Neural cell (in vitro differentiated cells): ENCODE results near the gene YIPF1.

Experiments used
- CTCF ChIP-seq: fragments of 450-650 bp; IDR thresholded peaks from 2 replicates; pipeline ENCODE4 v1.5.1; 2014; ENCODE audit warnings: antibody characterized with exemption, mild to moderate bottlenecking, moderate library complexity; ENCODE audit not compliant: poor library complexity, severe bottlenecking
- EP300 ChIP-seq: fragments of 450-650 bp; conservative IDR thresholded peaks from 2 replicates; pipeline ENCODE4 v1.6.1; 2014; ENCODE audit warnings: antibody characterized with exemption, mild to moderate bottlenecking, moderate library complexity; ENCODE audit not compliant: poor library complexity, severe bottlenecking
- EZH2 ChIP-seq: fragments of 200-600, 300-800 bp; shearing (Covaris generic), sonication (generic); IDR thresholded peaks from 2 replicates; pipeline ENCODE4 v1.6.1; 2014; ENCODE audit warnings: antibody characterized with exemption, low read length, borderline replicate concordance, mild to moderate bottlenecking; ENCODE audit not compliant: insufficient read depth, poor library complexity, severe bottlenecking
- MXI1 ChIP-seq: fragments of 450-650 bp; conservative IDR thresholded peaks from 2 replicates; pipeline ENCODE4 v1.6.1; 2014; ENCODE audit warnings: antibody characterized with exemption, mild to moderate bottlenecking; ENCODE audit not compliant: poor library complexity, severe bottlenecking
- POLR2AphosphoS5 ChIP-seq: IDR thresholded peaks from 2 replicates; pipeline ENCODE4 v1.6.1; 2012
- RAD21 ChIP-seq: fragments of 450-650 bp; conservative IDR thresholded peaks from 2 replicates; pipeline ENCODE4 v1.6.1; 2014; ENCODE audit warnings: antibody characterized with exemption, mild to moderate bottlenecking, moderate library complexity
- REST ChIP-seq: IDR thresholded peaks from 2 replicates; pipeline ENCODE4 v1.6.1; 2012; ENCODE audit warnings: borderline replicate concordance
- SMC3 ChIP-seq: fragments of 450-650 bp; conservative IDR thresholded peaks from 2 replicates; pipeline ENCODE4 v1.6.1; 2014; ENCODE audit warnings: antibody characterized with exemption, mild to moderate bottlenecking, moderate library complexity; ENCODE audit not compliant: poor library complexity
- TAF1 ChIP-seq: IDR thresholded peaks from 2 replicates; pipeline ENCODE4 v1.6.1; 2012; ENCODE audit warnings: low read depth

GRCh38 chr1:53833393-53833792 lies 56.2 kb downstream of the YIPF1 start:
- TF ChIP-seq RAD21: no peak
- TF ChIP-seq CTCF: no peak
- TF ChIP-seq EP300: no peak
- TF ChIP-seq TAF1: no peak
- TF ChIP-seq SMC3: no peak
- no peak for TF ChIP-seq MXI1
- TF ChIP-seq EZH2: no peak
- no peak for TF ChIP-seq REST
- no peak for TF ChIP-seq POLR2AphosphoS5
